Measurements from ENCODE around the gene HSDL2.

DNA sequence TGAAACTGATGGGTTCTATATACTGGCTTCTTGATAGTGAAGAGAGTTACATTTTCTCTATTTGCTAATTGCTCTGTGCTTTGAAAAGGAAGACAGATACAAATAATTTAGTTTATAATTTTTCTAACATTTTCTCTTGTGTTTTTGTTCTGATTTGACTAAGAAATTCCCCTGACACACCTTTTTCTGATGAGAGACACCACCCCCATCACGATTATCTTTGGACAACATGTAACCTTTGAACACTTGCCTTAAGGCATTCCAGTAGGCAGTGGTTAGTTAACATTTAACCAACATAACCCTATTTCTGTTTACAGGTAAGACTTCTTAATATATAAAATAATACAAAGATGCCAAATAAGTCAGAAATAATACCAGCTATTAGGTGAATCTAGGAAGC is 42.4 kb upstream of the HSDL2 start:
- TF ChIP-seq EZH2 (IDR thresholded peaks at IDR 0.05; ENCODE audit: borderline replicate concordance, low read length) = no peak
- TF ChIP-seq, protein P1, sequence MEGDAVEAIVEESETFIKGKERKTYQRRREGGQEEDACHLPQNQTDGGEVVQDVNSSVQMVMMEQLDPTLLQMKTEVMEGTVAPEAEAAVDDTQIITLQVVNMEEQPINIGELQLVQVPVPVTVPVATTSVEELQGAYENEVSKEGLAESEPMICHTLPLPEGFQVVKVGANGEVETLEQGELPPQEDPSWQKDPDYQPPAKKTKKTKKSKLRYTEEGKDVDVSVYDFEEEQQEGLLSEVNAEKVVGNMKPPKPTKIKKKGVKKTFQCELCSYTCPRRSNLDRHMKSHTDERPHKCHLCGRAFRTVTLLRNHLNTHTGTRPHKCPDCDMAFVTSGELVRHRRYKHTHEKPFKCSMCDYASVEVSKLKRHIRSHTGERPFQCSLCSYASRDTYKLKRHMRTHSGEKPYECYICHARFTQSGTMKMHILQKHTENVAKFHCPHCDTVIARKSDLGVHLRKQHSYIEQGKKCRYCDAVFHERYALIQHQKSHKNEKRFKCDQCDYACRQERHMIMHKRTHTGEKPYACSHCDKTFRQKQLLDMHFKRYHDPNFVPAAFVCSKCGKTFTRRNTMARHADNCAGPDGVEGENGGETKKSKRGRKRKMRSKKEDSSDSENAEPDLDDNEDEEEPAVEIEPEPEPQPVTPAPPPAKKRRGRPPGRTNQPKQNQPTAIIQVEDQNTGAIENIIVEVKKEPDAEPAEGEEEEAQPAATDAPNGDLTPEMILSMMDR (conservative IDR thresholded peaks at IDR 0.05 in 1 of 2, IDR thresholded peaks at IDR 0.05 in 1 of 2; ENCODE audit: extremely low read depth in 1 of 2, insufficient read depth in 1 of 2, low read depth in 1 of 2, low read length in 2 of 2) = no peak

Data from mammary epithelial cell (primary cell).